H1 (cell line): Measurements from ENCODE around the gene FTCDNL1. TPM values are rescaled to one million over a fixed set of nuclear protein-coding genes. Genes with fewer than 3 reads are reported as not detected.

Experiments used
- CTCF ChIA-PET: fragments of 300-600 bp; sonication (Branson Sonifier 250); formaldehyde crosslinking; loops from one replicate; lab custom pipeline; 2021; ENCODE audit not compliant: partially characterized antibody; lab: Charles Lee
- POLR2A ChIA-PET: fragments of 300-600 bp; sonication (Branson Sonifier 250); formaldehyde crosslinking; loops from one replicate; lab custom pipeline; 2021; ENCODE audit warnings: inconsistent platforms; ENCODE audit not compliant: partially characterized antibody; lab: Charles Lee
- DNase-seq, 2 experiments: peaks; one replicate each; pipeline versions ENCODE4 v3.0.0 to v3.0.0-alpha.2; 2010 to 2022; ENCODE audit warnings: low spot score in 2 of 2, low read depth in 1 of 2, mixed read lengths in 1 of 2
- FAIRE-seq: peaks from 2 replicates; lab custom pipeline; 2011; peaks lifted over from hg19 to GRCh38; lab: Jason Lieb, UNC
- H2AFZ ChIP-seq: 2 replicates; pipeline ENCODE4 v1.8.1; 2012; ENCODE audit warnings: low read length, inconsistent platforms
- H2AK5ac ChIP-seq: 2 replicates; pipeline ENCODE4 v1.6.1; 2013; ENCODE audit warnings: low read depth, low read length
- H2BK120ac ChIP-seq: replicated peaks from 2 replicates; pipeline ENCODE3; 2013; ENCODE audit warnings: low read depth, low read length, inconsistent platforms
- H2BK12ac ChIP-seq: 2 replicates; pipeline ENCODE4 v1.6.1; 2013; ENCODE audit warnings: low read depth, low read length
- H2BK15ac ChIP-seq: 2 replicates; pipeline ENCODE4 v1.6.1; 2013; ENCODE audit warnings: low read length
- H2BK20ac ChIP-seq: 2 replicates; pipeline ENCODE4 v1.6.1; 2013; ENCODE audit warnings: low read length
- H2BK5ac ChIP-seq: 2 replicates; pipeline ENCODE4 v1.6.1; 2013; ENCODE audit warnings: low read depth, low read length
- H3K14ac ChIP-seq: 2 replicates; pipeline ENCODE4 v1.6.1; 2013; ENCODE audit warnings: inconsistent platforms; ENCODE audit not compliant: insufficient read length
- H3K18ac ChIP-seq: 2 replicates; pipeline ENCODE4 v1.6.1; 2013; ENCODE audit warnings: low read length; ENCODE audit errors: extremely low read depth
- H3K23ac ChIP-seq: 2 replicates; pipeline ENCODE4 v1.6.1; 2013; ENCODE audit warnings: inconsistent platforms; ENCODE audit not compliant: insufficient read length
- H3K23me2 ChIP-seq: 2 replicates; pipeline ENCODE4 v1.6.1; 2013; ENCODE audit warnings: low read depth, low read length
- H3K27ac ChIP-seq: 2 replicates; pipeline ENCODE4 v1.6.1; 2011; ENCODE audit warnings: low read depth, low read length, inconsistent platforms
- H3K27me3 ChIP-seq, 4 experiments: replicated peaks in 1 of 4; 1 replicate in 1 of 4; 2 replicates in 3 of 4; pipeline versions ENCODE4 v1.6.1 to v1.8.1; 2011 to 2013; ENCODE audit warnings: low read length in 3 of 4, mild to moderate bottlenecking in 3 of 4, inconsistent platforms in 2 of 4, mixed read lengths in 2 of 4, moderate library complexity in 1 of 4; ENCODE audit not compliant: control insufficient read depth in 3 of 4, insufficient read depth in 3 of 4; ENCODE audit errors: extremely low read depth in 1 of 4
- H3K36me3 ChIP-seq, 4 experiments: 2 replicates each; pipeline versions ENCODE4 v1.6.1 to v1.8.1; 2011 to 2013; ENCODE audit warnings: mild to moderate bottlenecking in 4 of 4, low read length in 3 of 4, moderate library complexity in 2 of 4, control low read depth in 1 of 4, inconsistent platforms in 1 of 4; ENCODE audit not compliant: insufficient read depth in 4 of 4, control insufficient read depth in 2 of 4
- H3K4ac ChIP-seq: replicated peaks from 2 replicates; pipeline ENCODE3; 2013; ENCODE audit warnings: low read length, low read depth, mixed read lengths, inconsistent platforms; ENCODE audit not compliant: insufficient read length
- H3K4me1 ChIP-seq, 4 experiments: replicated peaks in 1 of 4; 1 replicate in 1 of 4; 2 replicates in 3 of 4; pipeline versions ENCODE4 v1.6.1 to v1.8.1; 2011 to 2013; ENCODE audit warnings: low read length in 3 of 4, inconsistent platforms in 2 of 4, mixed read lengths in 1 of 4; ENCODE audit not compliant: insufficient read depth in 4 of 4, control insufficient read depth in 3 of 4
- H3K4me2 ChIP-seq, 2 experiments: 2 replicates each; pipeline versions ENCODE4 v1.6.1 to v1.8.1; 2011 to 2013; ENCODE audit warnings: low read depth in 2 of 2, low read length in 2 of 2, control low read depth in 1 of 2, inconsistent platforms in 1 of 2, mild to moderate bottlenecking in 1 of 2; ENCODE audit not compliant: insufficient read depth in 1 of 2
- H3K4me3 ChIP-seq, 4 experiments: fragments of 200-600, 300-600 bp in 1 of 4; sonication (generic), shearing (Covaris generic), sonication (Bioruptor Twin) in 1 of 4; 2 replicates each; pipeline versions ENCODE4 v1.5.1 to v1.8.1; 2011 to 2016; ENCODE audit warnings: low read length in 4 of 4, low read depth in 3 of 4, control low read depth in 2 of 4, inconsistent platforms in 2 of 4, mild to moderate bottlenecking in 2 of 4, mixed read lengths in 1 of 4, moderate library complexity in 1 of 4; ENCODE audit not compliant: insufficient read depth in 2 of 4; ENCODE audit errors: extremely low read depth in 1 of 4
- H3K56ac ChIP-seq: replicated peaks from 2 replicates; pipeline ENCODE3; 2013; ENCODE audit warnings: low read depth, mild to moderate bottlenecking, mixed read lengths, low read length, inconsistent platforms; ENCODE audit not compliant: insufficient read length
- H3K79me1 ChIP-seq: 2 replicates; pipeline ENCODE4 v1.6.1; 2013; ENCODE audit warnings: low read depth, low read length, control low read depth
- H3K79me2 ChIP-seq, 2 experiments: 2 replicates each; pipeline versions ENCODE4 v1.6.1 to v1.8.1; 2012 to 2013; ENCODE audit warnings: low read length in 2 of 2, mild to moderate bottlenecking in 2 of 2, inconsistent platforms in 1 of 2; ENCODE audit not compliant: insufficient read depth in 2 of 2, control insufficient read depth in 1 of 2
- H3K9ac ChIP-seq, 4 experiments: replicated peaks in 1 of 4; 1 replicate in 1 of 4; 2 replicates in 3 of 4; pipeline versions ENCODE4 v1.6.1 to v1.8.1; 2011 to 2013; ENCODE audit warnings: low read depth in 3 of 4, low read length in 3 of 4, control low read depth in 2 of 4, mild to moderate bottlenecking in 2 of 4, moderate library complexity in 2 of 4, inconsistent platforms in 1 of 4; ENCODE audit errors: extremely low read depth in 1 of 4
- H3K9me3 ChIP-seq, 2 experiments: 2 replicates each; pipeline versions ENCODE4 v1.6.1 to v1.8.1; 2012 to 2013; ENCODE audit warnings: mild to moderate bottlenecking in 2 of 2, moderate library complexity in 2 of 2, control low read depth in 1 of 2, inconsistent platforms in 1 of 2, low read depth in 1 of 2, low read length in 1 of 2, mixed read lengths in 1 of 2; ENCODE audit not compliant: insufficient read depth in 2 of 2
- H4K20me1 ChIP-seq, 2 experiments: replicated peaks in 1 of 2; 2 replicates each; pipeline versions ENCODE3 to v1.8.1; 2011 to 2013; ENCODE audit warnings: inconsistent platforms in 2 of 2, low read length in 2 of 2, mild to moderate bottlenecking in 1 of 2; ENCODE audit not compliant: insufficient read depth in 2 of 2, control insufficient read depth in 1 of 2
- H4K5ac ChIP-seq: 2 replicates; pipeline ENCODE4 v1.6.1; 2013; ENCODE audit warnings: low read length, low read depth, mixed read lengths, inconsistent platforms; ENCODE audit not compliant: insufficient read length
- H4K8ac ChIP-seq: 2 replicates; pipeline ENCODE4 v1.8.0; 2013; ENCODE audit warnings: mild to moderate bottlenecking, moderate library complexity, low read length, inconsistent platforms; ENCODE audit not compliant: insufficient read depth; ENCODE audit errors: extremely low read depth
- H4K91ac ChIP-seq: replicated peaks from 2 replicates; pipeline ENCODE3; 2013; ENCODE audit warnings: low read length, mixed read lengths, inconsistent platforms; ENCODE audit not compliant: insufficient read length
- WGBS, 2 experiments: shearing (Covaris generic) in 1 of 2; methylation state at CpG; one replicate each; pipeline versions ENCODE4 v1.1.6 to v1.1.7; 2013 to 2015; ENCODE audit warnings: low lambda C conversion rate in 2 of 2, mixed read lengths in 2 of 2, inconsistent platforms in 1 of 2, low coverage in 1 of 2, missing lambda C conversion rate in 1 of 2; ENCODE audit not compliant: insufficient replicate concordance in 2 of 2, insufficient coverage in 1 of 2, insufficient read length in 1 of 2; ENCODE audit errors: extremely low coverage in 1 of 2, missing lambda C conversion rate in 1 of 2; 5-methylcytosine and 5-hydroxymethylcytosine counted together
- polyA plus RNA-seq, 7 experiments: library from polyadenylated mRNA; depleted of rRNA in 3 of 7; stranded (reverse) in 5 of 7; unstranded in 2 of 7; fragments of >200 nt in 5 of 7; fragments of 200-250 nt in 2 of 7; gene quantifications; 1 replicate in 5 of 7; 2 replicates in 1 of 7; 4 replicates in 1 of 7; pipeline versions ENCODE4 v1.2.1 to v1.2.3, GENCODE V29; 2011 to 2013; ENCODE audit warnings: missing spikeins in 2 of 7, mixed read lengths in 2 of 7
- total RNA-seq: library from RNA; stranded (reverse); fragmentation: NEBNext Ultra II Directional; extraction: Animal tissue kit (Norgen Biotek cat#: 25700); gene quantifications from 2 replicates; pipeline ENCODE4 v1.2.1, GENCODE V29; 2021

Gene FTCDNL1
- total and polyA plus RNA-seq, 2 of the 8 experiments (the other 6 are each of a cell fraction or from before 2014, with no cell fraction given) = 0.41 to 0.97 TPM

- H3K27ac ChIP-seq = no peak overlapping the region
- no peak overlapping the region for H2BK5ac ChIP-seq
- H3K14ac ChIP-seq = no peak overlapping the region
- no peak overlapping the region for H3K4me3 ChIP-seq
- H2BK20ac ChIP-seq = no peak overlapping the region
- H2BK120ac ChIP-seq = no peak overlapping the region
- H3K79me2 ChIP-seq = no peaks in the 10 kb centered on the region
- H3K4me2 ChIP-seq = no peak overlapping the region
- H3K27me3 ChIP-seq = no peaks in the 10 kb centered on the region
- DNase-seq (no peak), FAIRE-seq (no peak)
- H3K79me1 ChIP-seq = no peaks in the 10 kb centered on the region
- no peaks in the 10 kb centered on the region for H4K20me1 ChIP-seq
- H2AFZ ChIP-seq = no peak overlapping the region
- no peak overlapping the region for H4K91ac ChIP-seq
- ChIA-PET CTCF (interaction anchor here (0.7 to 1.7 kb wide), 4 partner anchors 26 to 167 kb away, joined by 3 to 10 read pairs (median 3); no protein-coding TSS in a partner anchor), POLR2A (no interaction called here)
- no peaks in the 10 kb centered on the region for H3K23me2 ChIP-seq
- no peak overlapping the region for H3K56ac ChIP-seq
- H2AK5ac ChIP-seq = no peak overlapping the region
- H3K36me3 ChIP-seq = no peaks in the 10 kb centered on the region
- no peak overlapping the region for H2BK12ac ChIP-seq
- H3K9ac ChIP-seq = no peak overlapping the region
- no peaks in the 10 kb centered on the region for H3K4me1 ChIP-seq
- H3K18ac ChIP-seq = no peak overlapping the region
- H3K9me3 ChIP-seq = peaks cover 2 to 6% of the 10 kb centered on the region in 2 experiments; a peak in 2 of 4 replicates
- H4K8ac ChIP-seq = no peak overlapping the region
- no peak overlapping the region for H3K4ac ChIP-seq
- WGBS, 2 experiments = 82% methylated on average over 1 of the region's 1 CpG; no CpG with 5 or more reads in 1 of the 2 experiments
- H2BK15ac ChIP-seq = no peak overlapping the region
- H4K5ac ChIP-seq = no peak overlapping the region
- no peak overlapping the region for H3K23ac ChIP-seq
Measured at GRCh38 chr2:199710551-199710950, 140.4 kb downstream of the FTCDNL1 start.
